ENCODE data around the gene DAPP1.

- TF ChIP-seq ISL1 (CRISPR knock-in tag; IDR thresholded peaks at IDR 0.05) (no peak), ZFP30 (CRISPR knock-in tag; IDR thresholded peaks at IDR 0.05) (no peak), TOX (CRISPR knock-in tag; IDR thresholded peaks at IDR 0.05; ENCODE audit: borderline replicate concordance) (no peak), ZNF8 (CRISPR knock-in tag; IDR thresholded peaks at IDR 0.05) (no peak), ARNTL (CRISPR knock-in tag; IDR thresholded peaks at IDR 0.05; ENCODE audit: borderline replicate concordance, low read depth) (no peak), CSDC2 (CRISPR knock-in tag; IDR thresholded peaks at IDR 0.05) (no peak), ZC3H10 (CRISPR knock-in tag; IDR thresholded peaks at IDR 0.05) (no peak), POU6F1 (CRISPR knock-in tag; IDR thresholded peaks at IDR 0.05; ENCODE audit: borderline replicate concordance, low read depth) (no peak), PATZ1 (CRISPR knock-in tag; IDR thresholded peaks at IDR 0.05; ENCODE audit: borderline replicate concordance) (no peak), CREB5 (CRISPR knock-in tag; IDR thresholded peaks at IDR 0.05; ENCODE audit: low read depth) (no peak), RARB (CRISPR knock-in tag; IDR thresholded peaks at IDR 0.05) (no peak), TSHZ2 (CRISPR knock-in tag; IDR thresholded peaks at IDR 0.05) (no peak), GLIS3 (CRISPR knock-in tag; IDR thresholded peaks at IDR 0.05) (no peak)
These were observed 39.1 kb downstream of the DAPP1 start for GRCh38 chr4:99855678-99856077.
